ENCODE measurements around the gene ZFP36L1.
A peak's percentile ranks its signal among the peaks of the same experiment; 100 is the strongest.

ZFP36L1 gene

DNA sequence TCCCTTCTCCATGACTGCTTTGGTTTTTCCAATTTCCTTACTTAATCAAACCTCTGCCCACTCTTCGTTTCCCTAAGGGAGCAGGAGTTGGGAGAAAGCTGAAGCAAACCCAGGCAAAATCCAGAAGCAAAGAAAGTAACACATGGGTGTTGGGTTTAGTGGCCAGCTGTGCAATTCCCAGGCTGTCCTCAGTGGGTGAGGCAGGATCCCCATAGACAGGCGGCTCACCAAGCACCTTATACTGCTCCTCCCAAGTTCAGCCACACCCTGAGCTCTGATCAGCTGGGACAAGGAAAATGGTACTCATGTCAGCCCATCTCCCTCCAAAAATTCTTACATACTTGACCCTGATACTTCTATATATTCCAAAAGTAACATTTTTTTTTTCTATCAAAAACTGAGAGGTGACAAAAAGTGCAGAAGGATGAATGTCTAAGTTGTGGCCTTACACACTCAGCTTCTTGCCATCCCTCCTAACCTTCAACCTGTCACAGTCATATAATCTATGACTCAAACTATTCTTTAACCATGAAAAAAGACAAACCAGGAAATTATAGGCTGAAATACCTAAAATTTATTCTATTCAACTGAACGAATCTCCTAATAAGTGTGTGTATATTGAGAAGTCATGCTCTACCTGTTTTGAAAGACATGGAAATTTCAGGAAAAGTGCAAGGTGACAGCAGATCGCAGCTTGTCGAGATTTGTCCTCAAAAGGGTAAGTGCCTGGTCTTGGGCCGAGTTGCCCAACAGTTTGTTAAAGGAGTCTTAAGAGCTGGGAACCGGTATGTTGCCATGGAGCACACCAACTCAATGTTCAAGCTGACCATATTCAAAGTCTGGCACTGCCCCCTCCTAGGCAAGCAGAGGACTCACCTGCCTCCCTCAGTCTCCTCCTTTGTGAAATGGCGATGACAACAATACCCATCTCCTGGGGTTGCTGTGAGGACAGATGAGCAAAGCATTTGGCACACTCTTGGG lies 17.6 kb upstream of the ZFP36L1 start:
- Histone ChIP-seq H3K9ac (ENCODE audit: low read length) (no peak overlapping the region), H3K18ac (ENCODE audit: low read length) (no peak overlapping the region), H3K79me1 (ENCODE audit: low read length) (no peaks in the 10 kb centered on the region), H3K79me2 (ENCODE audit: control insufficient read depth, insufficient read depth, low read length) (no peaks in the 10 kb centered on the region), H3K56ac (ENCODE audit: low read length) (no peak overlapping the region), H3K4me3 (ENCODE audit: low read length) (no peak overlapping the region), H4K8ac (ENCODE audit: low read depth, low read length) (no peak overlapping the region), H3K4me2 (ENCODE audit: low read length) (no peak overlapping the region), H3K27ac (ENCODE audit: low read depth, low read length) (no peak overlapping the region), H3K27me3 (ENCODE audit: insufficient read depth, low read length, poor library complexity) (no peaks in the 10 kb centered on the region), H4K5ac (ENCODE audit: low read length) (no peak overlapping the region), H3K4ac (ENCODE audit: low read depth, low read length) (no peak overlapping the region), H3K4me1 (ENCODE audit: control insufficient read depth, low read depth, low read length) (peaks cover 15% of the 10 kb centered on the region), H2BK120ac (ENCODE audit: low read depth, low read length) (no peak overlapping the region), H2AK5ac (ENCODE audit: low read length) (no peak overlapping the region), H2BK5ac (ENCODE audit: low read length) (no peak overlapping the region), H3K36me3 (ENCODE audit: control insufficient read depth, insufficient read depth, low read length) (no peaks in the 10 kb centered on the region), H2BK15ac (replicated peaks; ENCODE audit: low read depth) (no peak overlapping the region), H3K23ac (ENCODE audit: low read length) (no peak overlapping the region)
- DNase-seq, result no peak
- WGBS (ENCODE audit: extremely low coverage, insufficient coverage, low lambda C conversion rate), result no CpG with 5 or more reads among the region's 8 CpGs

DNA sequence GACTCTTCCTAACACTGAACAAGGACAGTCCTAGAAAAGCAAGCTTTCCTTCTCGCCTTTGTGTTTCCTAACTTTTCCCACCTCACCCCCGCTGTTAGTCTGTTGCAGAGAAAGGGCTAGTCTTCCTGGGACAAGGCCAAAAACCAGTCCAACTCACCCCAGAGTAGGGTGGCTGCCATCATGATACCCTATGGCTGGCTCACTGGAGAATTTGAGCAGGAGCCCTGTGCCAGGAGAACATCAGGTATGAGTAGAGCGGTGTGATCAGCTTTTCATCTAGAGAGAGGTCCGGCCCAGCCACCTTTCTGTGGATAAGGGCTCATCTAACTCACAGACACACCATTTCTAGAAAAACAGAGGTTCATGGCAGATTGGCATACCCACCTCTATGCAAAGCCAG lies 16.7 kb upstream of the ZFP36L1 start:
- no CpG with 5 or more reads among the region's 4 CpGs for WGBS (ENCODE audit: extremely low coverage, insufficient coverage, low lambda C conversion rate)
- H3K79me2 ChIP-seq (ENCODE audit: control insufficient read depth, insufficient read depth, low read length), result no peaks in the 10 kb centered on the region

DNA sequence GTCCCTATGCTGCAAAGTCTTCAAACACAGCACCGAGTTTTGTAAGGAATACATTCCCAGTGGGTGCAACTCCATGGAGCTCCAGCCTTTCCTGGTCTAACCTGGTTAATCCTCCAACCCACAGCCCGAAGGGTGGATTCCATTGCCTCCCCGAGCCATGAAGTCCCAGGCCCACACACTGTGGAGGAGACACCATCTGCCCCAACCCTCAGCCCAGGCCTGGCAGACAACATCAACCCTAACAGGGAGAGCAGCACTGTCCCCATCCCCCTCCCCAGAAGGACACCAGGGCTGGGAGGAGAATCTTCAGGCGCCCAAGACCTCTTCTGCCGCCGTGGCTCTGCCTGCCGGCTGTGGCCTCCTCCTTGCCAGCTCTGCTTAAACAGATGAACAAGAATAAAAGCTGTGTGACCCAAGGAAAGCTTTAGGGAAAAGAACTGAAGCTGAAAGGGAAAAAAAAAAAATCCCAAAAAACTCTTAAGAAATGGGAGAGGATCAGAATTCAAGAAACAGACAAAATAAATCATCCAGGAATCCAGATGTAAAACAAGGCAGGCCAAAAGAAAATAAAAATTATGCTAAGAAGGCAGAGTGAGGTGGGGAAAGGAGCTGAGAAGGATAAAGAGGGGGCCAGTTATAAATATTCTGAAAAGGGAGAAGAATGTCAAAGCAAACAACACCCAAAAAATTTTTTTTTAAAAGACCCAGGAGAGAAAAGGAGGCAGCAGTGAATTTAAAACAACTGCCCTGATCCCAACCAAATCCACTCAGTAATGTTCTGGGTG lies 16.0 kb upstream of the ZFP36L1 start:
- no peaks in the 10 kb centered on the region for H3K36me3 ChIP-seq (ENCODE audit: control insufficient read depth, insufficient read depth, low read length)
- H2BK5ac ChIP-seq (ENCODE audit: low read length), result no peak overlapping the region
- no peak overlapping the region for H3K9ac ChIP-seq (ENCODE audit: low read length)
- peak overlapping the region; percentile 8 for H3K18ac ChIP-seq (ENCODE audit: low read length)
- no peak overlapping the region for H3K23ac ChIP-seq (ENCODE audit: low read length)
- H4K8ac ChIP-seq (ENCODE audit: low read depth, low read length), result no peak overlapping the region
- DNase-seq, result no peak
- peaks cover 2% of the 10 kb centered on the region for H3K4me1 ChIP-seq (ENCODE audit: control insufficient read depth, low read depth, low read length)
- H4K5ac ChIP-seq (ENCODE audit: low read length), result no peak overlapping the region
- H3K56ac ChIP-seq (ENCODE audit: low read length), result peak overlapping the region; percentile 37
- no peak overlapping the region for H3K27ac ChIP-seq (ENCODE audit: low read depth, low read length)
- no peak overlapping the region for H2BK15ac ChIP-seq (replicated peaks; ENCODE audit: low read depth)
- H3K79me1 ChIP-seq (ENCODE audit: low read length), result no peaks in the 10 kb centered on the region
- no CpG with 5 or more reads among the region's 7 CpGs for WGBS (ENCODE audit: extremely low coverage, insufficient coverage, low lambda C conversion rate)
- H3K4me2 ChIP-seq (ENCODE audit: low read length), result no peak overlapping the region
- H3K4ac ChIP-seq (ENCODE audit: low read depth, low read length), result no peak overlapping the region
- H2BK120ac ChIP-seq (ENCODE audit: low read depth, low read length), result no peak overlapping the region
- no peak overlapping the region for H3K4me3 ChIP-seq (ENCODE audit: low read length)
- no peaks in the 10 kb centered on the region for H3K79me2 ChIP-seq (ENCODE audit: control insufficient read depth, insufficient read depth, low read length)
- no peaks in the 10 kb centered on the region for H3K27me3 ChIP-seq (ENCODE audit: insufficient read depth, low read length, poor library complexity)
- no peak overlapping the region for H2AK5ac ChIP-seq (ENCODE audit: low read length)

More for the DNA sequence above, 16.7 kb upstream of the ZFP36L1 start:
- no peak overlapping the region for H3K4ac ChIP-seq (ENCODE audit: low read depth, low read length)
- no peak overlapping the region for H2BK15ac ChIP-seq (replicated peaks; ENCODE audit: low read depth)
- peaks cover 7% of the 10 kb centered on the region for H3K4me1 ChIP-seq (ENCODE audit: control insufficient read depth, low read depth, low read length)
- H4K8ac ChIP-seq (ENCODE audit: low read depth, low read length), result no peak overlapping the region
- no peaks in the 10 kb centered on the region for H3K27me3 ChIP-seq (ENCODE audit: insufficient read depth, low read length, poor library complexity)
- no peak overlapping the region for H3K27ac ChIP-seq (ENCODE audit: low read depth, low read length)
- no peak overlapping the region for H3K4me2 ChIP-seq (ENCODE audit: low read length)
- H3K23ac ChIP-seq (ENCODE audit: low read length), result no peak overlapping the region
- H2BK120ac ChIP-seq (ENCODE audit: low read depth, low read length), result no peak overlapping the region
- H3K79me1 ChIP-seq (ENCODE audit: low read length), result no peaks in the 10 kb centered on the region
- no peak overlapping the region for H2BK5ac ChIP-seq (ENCODE audit: low read length)
- H3K18ac ChIP-seq (ENCODE audit: low read length), result peak overlapping the region; percentile 8
- no peak overlapping the region for H3K56ac ChIP-seq (ENCODE audit: low read length)
- no peak overlapping the region for H4K5ac ChIP-seq (ENCODE audit: low read length)
- H3K36me3 ChIP-seq (ENCODE audit: control insufficient read depth, insufficient read depth, low read length), result no peaks in the 10 kb centered on the region
- H3K9ac ChIP-seq (ENCODE audit: low read length), result no peak overlapping the region
- H2AK5ac ChIP-seq (ENCODE audit: low read length), result no peak overlapping the region
- DNase-seq, result no peak
- no peak overlapping the region for H3K4me3 ChIP-seq (ENCODE audit: low read length)

DNA sequence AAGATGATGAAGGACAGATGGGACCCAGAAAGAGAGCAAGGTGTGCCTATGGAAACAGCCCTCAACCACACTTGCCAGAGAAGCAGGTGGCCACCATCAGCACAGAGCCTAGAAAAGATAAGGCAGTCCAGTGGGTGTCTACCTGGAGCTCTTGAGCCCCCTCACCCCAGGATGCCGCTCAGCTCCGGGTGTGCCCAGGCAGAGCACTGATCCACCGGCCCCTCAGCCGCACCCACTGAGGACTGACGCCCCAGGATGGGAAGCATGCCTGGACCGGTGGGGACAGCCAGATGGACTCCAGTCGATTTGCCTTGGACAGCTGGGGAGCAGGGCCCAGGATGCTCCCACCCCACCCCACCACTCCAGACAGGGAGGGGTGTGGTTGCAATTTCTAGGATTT lies 15.1 kb upstream of the ZFP36L1 start:
- Histone ChIP-seq H3K36me3 (ENCODE audit: control insufficient read depth, insufficient read depth, low read length) (no peaks in the 10 kb centered on the region), H3K18ac (ENCODE audit: low read length) (no peak overlapping the region), H3K23ac (ENCODE audit: low read length) (no peak overlapping the region), H2BK15ac (replicated peaks; ENCODE audit: low read depth) (no peak overlapping the region), H2BK5ac (ENCODE audit: low read length) (no peak overlapping the region), H4K5ac (ENCODE audit: low read length) (no peak overlapping the region), H3K79me1 (ENCODE audit: low read length) (no peaks in the 10 kb centered on the region), H3K4me3 (ENCODE audit: low read length) (no peak overlapping the region), H3K79me2 (ENCODE audit: control insufficient read depth, insufficient read depth, low read length) (no peaks in the 10 kb centered on the region), H3K9ac (ENCODE audit: low read length) (no peak overlapping the region), H3K4ac (ENCODE audit: low read depth, low read length) (no peak overlapping the region), H3K27me3 (ENCODE audit: insufficient read depth, low read length, poor library complexity) (no peaks in the 10 kb centered on the region), H4K8ac (ENCODE audit: low read depth, low read length) (no peak overlapping the region), H3K27ac (ENCODE audit: low read depth, low read length) (no peak overlapping the region), H3K4me1 (ENCODE audit: control insufficient read depth, low read depth, low read length) (no peaks in the 10 kb centered on the region), H2AK5ac (ENCODE audit: low read length) (no peak overlapping the region), H3K56ac (ENCODE audit: low read length) (no peak overlapping the region), H3K4me2 (ENCODE audit: low read length) (no peak overlapping the region), H2BK120ac (ENCODE audit: low read depth, low read length) (no peak overlapping the region)
- no peak for DNase-seq
- WGBS (ENCODE audit: extremely low coverage, insufficient coverage, low lambda C conversion rate), result no CpG with 5 or more reads among the region's 7 CpGs

DNA sequence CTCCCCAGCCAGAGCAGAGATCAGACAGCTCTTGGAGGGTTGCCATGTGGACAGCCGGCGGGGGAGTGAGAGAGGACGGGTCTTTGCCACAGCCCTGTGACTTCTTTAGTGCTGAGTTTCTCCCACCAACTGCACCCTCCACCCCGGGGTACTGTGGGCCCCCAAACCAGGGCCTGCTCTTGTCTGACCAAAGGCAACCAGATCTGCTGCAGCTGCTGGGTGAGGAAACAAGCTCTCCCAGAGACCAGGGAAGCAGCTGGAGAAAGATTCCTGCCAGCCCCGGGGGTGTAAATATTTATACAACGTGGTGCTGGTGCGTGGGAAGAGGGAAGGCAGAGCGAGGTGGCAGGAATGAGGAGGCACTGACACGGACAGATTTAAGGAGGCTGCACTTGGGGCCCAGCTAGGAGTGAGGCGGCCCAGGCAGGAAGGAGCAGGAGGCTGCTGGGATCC lies 14.3 kb upstream of the ZFP36L1 start:
- Histone ChIP-seq H3K23ac (ENCODE audit: low read length) (no peak overlapping the region), H2BK5ac (ENCODE audit: low read length) (no peak overlapping the region), H3K56ac (ENCODE audit: low read length) (no peak overlapping the region), H2BK120ac (ENCODE audit: low read depth, low read length) (no peak overlapping the region), H3K9ac (ENCODE audit: low read length) (no peak overlapping the region), H3K4me3 (ENCODE audit: low read length) (no peak overlapping the region), H4K5ac (ENCODE audit: low read length) (no peak overlapping the region), H2BK15ac (replicated peaks; ENCODE audit: low read depth) (no peak overlapping the region), H3K27ac (ENCODE audit: low read depth, low read length) (no peak overlapping the region), H3K4me1 (ENCODE audit: control insufficient read depth, low read depth, low read length) (no peaks in the 10 kb centered on the region), H3K79me2 (ENCODE audit: control insufficient read depth, insufficient read depth, low read length) (no peaks in the 10 kb centered on the region), H3K4ac (ENCODE audit: low read depth, low read length) (no peak overlapping the region), H3K4me2 (ENCODE audit: low read length) (no peak overlapping the region), H3K79me1 (ENCODE audit: low read length) (no peaks in the 10 kb centered on the region), H2AK5ac (ENCODE audit: low read length) (no peak overlapping the region), H3K27me3 (ENCODE audit: insufficient read depth, low read length, poor library complexity) (no peaks in the 10 kb centered on the region), H3K18ac (ENCODE audit: low read length) (no peak overlapping the region), H4K8ac (ENCODE audit: low read depth, low read length) (no peak overlapping the region), H3K36me3 (ENCODE audit: control insufficient read depth, insufficient read depth, low read length) (no peaks in the 10 kb centered on the region)
- WGBS (ENCODE audit: extremely low coverage, insufficient coverage, low lambda C conversion rate), result no CpG with 5 or more reads among the region's 10 CpGs
- no peak for DNase-seq

Data from mesendoderm (in vitro differentiated cells).